PC-9 (cell line): ENCODE data around the gene CPED1. TPM values are rescaled to one million over a fixed set of nuclear protein-coding genes. Genes with fewer than 3 reads are reported as not detected.

Experiments
- BruUV-seq: library from RNA; stranded (reverse); fragments of 400-500 nt; replicated peaks from 2 replicates; lab custom pipeline; 2021; lab: Mats Ljungman, UMichigan
- CTCF ChIA-PET: fragments of 300-600 bp; sonication (Branson Sonifier 250); formaldehyde crosslinking; loops from one replicate; lab custom pipeline; 2022; ENCODE audit warnings: antibody characterized with exemption; lab: Charles Lee
- POLR2A ChIA-PET: fragments of 300-600 bp; sonication (Branson Sonifier 250); formaldehyde crosslinking; loops from one replicate; lab custom pipeline; 2022; ENCODE audit warnings: antibody characterized with exemption; ENCODE audit not compliant: unreplicated experiment; lab: Charles Lee
- DNase-seq, 2 experiments: peaks; one replicate each; pipeline versions ENCODE4 v3.0.0 to v3.0.0-alpha.2; 2015 to 2022; ENCODE audit warnings: mixed read lengths in 1 of 2
- H2AFZ ChIP-seq: fragments of 200-600 bp; sonication (generic); 2 replicates; pipeline ENCODE4 v1.8.1; 2017; ENCODE audit warnings: antibody characterized with exemption
- H3F3A ChIP-seq: fragments of 200-600 bp; sonication (generic); 2 replicates; pipeline ENCODE4 v1.8.1; 2017; ENCODE audit warnings: antibody characterized with exemption, mild to moderate bottlenecking, low read depth; ENCODE audit not compliant: insufficient read depth
- H3K27ac ChIP-seq: fragments of 200-600 bp; sonication (generic); 2 replicates; pipeline ENCODE4 v1.6.1; 2016; ENCODE audit warnings: mixed run types
- H3K27me3 ChIP-seq: fragments of 200-600 bp; sonication (generic); 2 replicates; pipeline ENCODE4 v1.6.1; 2016; ENCODE audit warnings: low read depth, mixed run types; ENCODE audit not compliant: insufficient read depth
- H3K36me3 ChIP-seq: fragments of 200-600 bp; sonication (generic); 2 replicates; pipeline ENCODE4 v1.6.1; 2016; ENCODE audit warnings: low read depth, mixed run types
- H3K4me1 ChIP-seq: fragments of 200-600 bp; sonication (generic); replicated peaks from 2 replicates; pipeline ENCODE4 v1.6.1; 2016; ENCODE audit warnings: mixed run types; ENCODE audit not compliant: insufficient read depth
- H3K4me2 ChIP-seq: fragments of 200-600 bp; sonication (generic); 2 replicates; pipeline ENCODE4 v1.6.1; 2017; ENCODE audit warnings: mixed run types
- H3K4me3 ChIP-seq: fragments of 200-600 bp; sonication (generic); 2 replicates; pipeline ENCODE4 v1.6.1; 2016; ENCODE audit warnings: mixed run types
- H3K79me2 ChIP-seq: fragments of 200-600 bp; sonication (generic); 2 replicates; pipeline ENCODE4 v1.6.1; 2017; ENCODE audit warnings: low read depth, mixed run types
- H3K9me2 ChIP-seq: fragments of 200-600 bp; sonication (generic); 2 replicates; pipeline ENCODE4 v1.8.1; 2017; ENCODE audit warnings: mild to moderate bottlenecking; ENCODE audit not compliant: insufficient read depth
- H3K9me3 ChIP-seq: fragments of 200-600 bp; sonication (generic); 2 replicates; pipeline ENCODE4 v1.8.1; 2016; ENCODE audit warnings: low read depth; ENCODE audit not compliant: insufficient read depth
- H4K20me1 ChIP-seq: fragments of 200-600 bp; sonication (generic); 2 replicates; pipeline ENCODE4 v1.8.1; 2017; ENCODE audit not compliant: insufficient read depth
- EZH2 ChIP-seq: fragments of 200-600 bp; sonication (generic); IDR thresholded peaks from 2 replicates; pipeline ENCODE4 v1.8.0; 2017; ENCODE audit warnings: antibody characterized with exemption, low read depth
- intact Hi-C: fragments of 100-400 bp; cut with micrococcal nuclease; formaldehyde crosslinking; loops from one replicate; pipeline ENCODE4 v1.10.0; 2022; ENCODE audit not compliant: unreplicated experiment
- total RNA-seq: library from RNA; stranded (reverse); gene quantifications from 2 replicates; pipeline ENCODE4 v1.2.3, GENCODE V29; 2021
- TF ChIP-seq, protein P1 (sequence below): fragments of 200-600 bp; sonication (generic); conservative IDR thresholded peaks from 2 replicates; pipeline ENCODE4 v1.6.1; 2017; ENCODE audit warnings: mixed run types, antibody characterized with exemption, mild to moderate bottlenecking, moderate library complexity

Gene CPED1
- total RNA-seq, 1 experiment from 2014 or later: 2.4 TPM

DNA sequence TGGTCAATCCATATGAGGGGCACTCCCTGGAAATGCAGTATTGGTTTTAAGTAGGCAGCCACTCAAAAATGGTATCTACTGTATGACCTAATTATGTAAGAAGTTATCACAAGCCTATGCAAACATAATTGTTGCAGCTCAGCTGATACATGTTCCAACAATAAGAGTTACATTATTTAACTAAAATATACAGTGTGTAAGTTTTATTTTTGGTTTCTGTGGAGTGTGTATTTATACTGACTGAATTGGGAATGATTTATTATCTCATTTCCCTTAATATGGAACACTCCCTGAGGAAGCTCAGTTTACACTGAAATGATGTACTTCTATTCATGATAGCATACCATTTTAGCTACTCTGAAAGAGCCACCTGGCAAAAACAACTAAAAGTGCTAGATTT is 40.5 kb upstream of the CPED1 start:
- ChIA-PET CTCF (no interaction called here), POLR2A (no interaction called here)
- peaks cover 16% of the 10 kb centered on the region for H3K79me2 ChIP-seq
- H3K9me2 ChIP-seq: no peaks in the 10 kb centered on the region
- peaks cover 5% of the 10 kb centered on the region; the same call in 1 of the 2 replicates for H4K20me1 ChIP-seq
- no peak overlapping the region for H2AFZ ChIP-seq
- H3K4me3 ChIP-seq: no peak overlapping the region
- H3K27me3 ChIP-seq: no peaks in the 10 kb centered on the region
- peaks cover 23% of the 10 kb centered on the region for H3K4me1 ChIP-seq
- intact Hi-C loops: no loop called here
- DNase-seq: no peak
- no peaks in the 10 kb centered on the region for H3K9me3 ChIP-seq
- peaks cover 3% of the 10 kb centered on the region; the same call in 1 of the 2 replicates for H3K36me3 ChIP-seq
- peaks cover 9% of the 10 kb centered on the region for H3F3A ChIP-seq
- no peak overlapping the region for H3K4me2 ChIP-seq
- TF ChIP-seq, protein P1, sequence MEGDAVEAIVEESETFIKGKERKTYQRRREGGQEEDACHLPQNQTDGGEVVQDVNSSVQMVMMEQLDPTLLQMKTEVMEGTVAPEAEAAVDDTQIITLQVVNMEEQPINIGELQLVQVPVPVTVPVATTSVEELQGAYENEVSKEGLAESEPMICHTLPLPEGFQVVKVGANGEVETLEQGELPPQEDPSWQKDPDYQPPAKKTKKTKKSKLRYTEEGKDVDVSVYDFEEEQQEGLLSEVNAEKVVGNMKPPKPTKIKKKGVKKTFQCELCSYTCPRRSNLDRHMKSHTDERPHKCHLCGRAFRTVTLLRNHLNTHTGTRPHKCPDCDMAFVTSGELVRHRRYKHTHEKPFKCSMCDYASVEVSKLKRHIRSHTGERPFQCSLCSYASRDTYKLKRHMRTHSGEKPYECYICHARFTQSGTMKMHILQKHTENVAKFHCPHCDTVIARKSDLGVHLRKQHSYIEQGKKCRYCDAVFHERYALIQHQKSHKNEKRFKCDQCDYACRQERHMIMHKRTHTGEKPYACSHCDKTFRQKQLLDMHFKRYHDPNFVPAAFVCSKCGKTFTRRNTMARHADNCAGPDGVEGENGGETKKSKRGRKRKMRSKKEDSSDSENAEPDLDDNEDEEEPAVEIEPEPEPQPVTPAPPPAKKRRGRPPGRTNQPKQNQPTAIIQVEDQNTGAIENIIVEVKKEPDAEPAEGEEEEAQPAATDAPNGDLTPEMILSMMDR: no peak
- no peak for TF ChIP-seq EZH2
- H3K27ac ChIP-seq: no peak overlapping the region
- BruUV-seq: no TSS peak

DNA sequence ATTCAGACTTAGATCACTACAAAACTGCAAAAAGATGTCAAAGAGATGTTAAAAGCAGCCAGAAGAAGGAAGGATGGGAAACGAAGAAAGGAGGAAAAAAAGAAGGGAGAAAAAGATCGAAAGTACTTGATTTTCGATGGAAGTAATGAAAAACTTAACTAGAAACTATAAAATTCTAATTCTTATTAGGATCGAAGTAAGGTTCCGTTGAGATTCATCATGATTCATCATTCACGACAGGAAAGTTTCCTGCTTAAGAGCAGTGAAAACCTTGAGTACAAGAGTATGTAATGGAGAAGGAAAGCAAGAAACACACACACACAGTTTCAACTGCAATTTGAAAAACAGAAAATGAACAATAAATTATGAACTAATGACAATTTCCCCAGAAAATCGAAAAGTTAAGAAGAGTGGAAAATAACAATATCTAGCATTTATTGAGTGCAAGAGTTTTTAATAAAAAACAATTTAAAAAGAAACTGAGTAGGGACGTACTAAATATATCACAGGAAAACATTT is 39.1 kb upstream of the CPED1 start:
- peak overlapping the region; percentile 88 for H2AFZ ChIP-seq
- peaks cover 20% of the 10 kb centered on the region for H3K79me2 ChIP-seq
- peaks cover 24% of the 10 kb centered on the region for H3K4me1 ChIP-seq
- intact Hi-C loops: no loop called here
- H3K27me3 ChIP-seq: no peaks in the 10 kb centered on the region
- peaks cover 5% of the 10 kb centered on the region; the same call in 1 of the 2 replicates for H4K20me1 ChIP-seq
- H3K4me2 ChIP-seq: peak overlapping the region; percentile 85
- peak overlapping the region; percentile 72 for H3K27ac ChIP-seq
- no peak for DNase-seq
- TF ChIP-seq, protein P1: no peak
- TF ChIP-seq EZH2: no peak
- peak overlapping the region; percentile 80 for H3K4me3 ChIP-seq
- peaks cover 10% of the 10 kb centered on the region for H3K36me3 ChIP-seq
- ChIA-PET POLR2A (no interaction called here), CTCF (no interaction called here)
- no peaks in the 10 kb centered on the region for H3K9me2 ChIP-seq
- H3F3A ChIP-seq: peaks cover 9% of the 10 kb centered on the region
- no peaks in the 10 kb centered on the region for H3K9me3 ChIP-seq
- BruUV-seq: no TSS peak

DNA sequence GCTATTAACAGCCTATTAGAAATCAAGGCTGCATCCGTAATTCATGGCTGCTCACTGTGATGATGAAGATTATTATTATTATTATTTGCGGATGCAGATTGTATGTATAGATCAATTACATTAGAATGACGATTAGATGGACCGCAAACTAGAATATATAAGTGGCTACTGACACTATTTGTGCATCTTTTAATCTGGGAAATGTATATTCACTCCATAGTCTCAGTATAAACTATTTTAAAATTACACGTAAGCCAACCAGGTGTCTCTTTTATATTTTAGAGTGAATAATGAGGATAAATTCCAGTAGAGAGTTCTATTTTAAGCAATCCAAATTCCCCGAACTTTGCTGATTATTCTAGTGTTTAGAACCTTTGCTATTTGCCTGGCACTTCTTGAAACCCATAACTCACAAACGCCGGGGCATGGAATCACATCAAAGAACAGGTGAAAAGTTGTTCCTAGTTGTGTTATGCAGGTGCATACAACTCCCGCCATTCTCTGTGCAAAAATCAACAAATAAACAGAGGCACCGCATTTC is 38.4 kb upstream of the CPED1 start:
- Histone ChIP-seq H3K9me2 (no peaks in the 10 kb centered on the region), H3K79me2 (peaks cover 20% of the 10 kb centered on the region), H3K27ac (peak overlapping the region; percentile 72), H3K4me1 (peaks cover 24% of the 10 kb centered on the region), H3K27me3 (no peaks in the 10 kb centered on the region), H2AFZ (peak overlapping the region; percentile 88), H3K9me3 (no peaks in the 10 kb centered on the region), H3K4me2 (peak overlapping the region; percentile 85), H3F3A (peaks cover 9% of the 10 kb centered on the region), H3K4me3 (peak overlapping the region; percentile 80), H4K20me1 (peaks cover 5% of the 10 kb centered on the region; the same call in 1 of the 2 replicates), H3K36me3 (peaks cover 10% of the 10 kb centered on the region)
- no peak for DNase-seq
- ChIA-PET POLR2A (interaction anchor here (0.6 to 0.7 kb wide), 4 partner anchors 116 to 446 kb away, joined by 4 to 13 read pairs (median 10); partner anchors contain the start of gene FAM3C), CTCF (interaction anchor here (0.7 kb wide), 1 partner anchor 522 kb away, joined by 16 read pairs; no protein-coding TSS in a partner anchor)
- BruUV-seq: no TSS peak
- TF ChIP-seq EZH2: no peak
- TF ChIP-seq, protein P1: no peak
- intact Hi-C loops: loop anchor here (1.0 to 10.0 kb wide), 4 partner anchors 37 to 365 kb away; partner anchors contain the start of gene TSPAN12
